Lung (tissue), 12 donors: ENCODE measurements around the gene PYM1. TPM values are rescaled to one million over a fixed set of nuclear protein-coding genes. Genes with fewer than 3 reads are reported as not detected.

ENCODE experiments used
- ATAC-seq: fragments of 200-7000 bp; cut with Tn5 transposase; one replicate; pipeline ENCODE4 v1.9.1; 2020; ENCODE audit warnings: moderate number of reproducible peaks; ENCODE audit not compliant: insufficient read depth, low FRiP score
- DNase-seq, 3 donors: peaks; one replicate each; pipeline ENCODE4 v3.0.0-alpha.2; 2013 to 2017
- H3K27ac ChIP-seq, 2 donors: one replicate each; pipeline ENCODE4 v1.5.1; 2013; ENCODE audit warnings: mild to moderate bottlenecking in 2 of 2, moderate library complexity in 2 of 2, control low read depth in 1 of 2, inconsistent platforms in 1 of 2, low read depth in 1 of 2, low read length in 1 of 2
- H3K27me3 ChIP-seq, 3 donors: one replicate each; pipeline ENCODE4 v1.5.1; 2013; ENCODE audit warnings: low read length in 2 of 3; ENCODE audit not compliant: control insufficient read depth in 3 of 3, insufficient read depth in 3 of 3
- H3K36me3 ChIP-seq, 4 donors: one replicate each; pipeline ENCODE4 v1.5.1; 2013; ENCODE audit warnings: low read length in 4 of 4, mild to moderate bottlenecking in 1 of 4, moderate library complexity in 1 of 4; ENCODE audit not compliant: control insufficient read depth in 4 of 4, insufficient read depth in 4 of 4
- H3K4me1 ChIP-seq, 5 donors: one replicate each; pipeline ENCODE4 v1.5.1; 2013; ENCODE audit warnings: low read length in 5 of 5, mild to moderate bottlenecking in 2 of 5, moderate library complexity in 1 of 5; ENCODE audit not compliant: control insufficient read depth in 5 of 5, insufficient read depth in 5 of 5
- H3K4me3 ChIP-seq: one replicate; pipeline ENCODE4 v1.5.1; 2013; ENCODE audit warnings: mild to moderate bottlenecking, control low read depth, moderate library complexity
- H3K9ac ChIP-seq, 2 donors: one replicate each; pipeline ENCODE4 v1.5.1; 2013; ENCODE audit warnings: low read length in 2 of 2, control low read depth in 1 of 2; ENCODE audit not compliant: insufficient read depth in 1 of 2
- H3K9me3 ChIP-seq, 4 donors: one replicate each; pipeline ENCODE4 v1.5.1; 2013; ENCODE audit warnings: low read length in 3 of 4, mild to moderate bottlenecking in 1 of 4, moderate library complexity in 1 of 4; ENCODE audit not compliant: control insufficient read depth in 4 of 4, insufficient read depth in 3 of 4
- CTCF ChIP-seq: IDR thresholded peaks from 2 replicates; pipeline ENCODE4 v1.5.1; 2012; ENCODE audit warnings: mild to moderate bottlenecking; ENCODE audit errors: control extremely low read depth, extremely low read depth
- WGBS, 2 donors: extraction: QIAGEN DNeasy Blood & Tissue Kit; methylation state at CpG; one replicate each; pipeline ENCODE4 v1.1.7; 2013; 5-methylcytosine and 5-hydroxymethylcytosine counted together
- polyA plus RNA-seq, 2 donors: library from polyadenylated mRNA; stranded (reverse); fragments of 200-250 nt; gene quantifications; one replicate each; pipeline ENCODE4 v1.2.1, GENCODE V29; 2013
- total RNA-seq, 2 donors: library from RNA; depleted of rRNA in 1 of 2; stranded (reverse); fragments of >200 nt in 1 of 2; gene quantifications; one replicate each; pipeline ENCODE4 v1.2.1, GENCODE V29; 2014 to 2021
- donor health status: control.
- donor health status: control.
- donor health status: Bipolar disorder and iron deficiency.
- donor health status: healthy.
- donor health status: DM: yes; HTN: yes; CAD: no.

Gene PYM1
- total and polyA plus RNA-seq, 4 donors, result 32.0 to 44.9 (median 35.0) TPM

DNA sequence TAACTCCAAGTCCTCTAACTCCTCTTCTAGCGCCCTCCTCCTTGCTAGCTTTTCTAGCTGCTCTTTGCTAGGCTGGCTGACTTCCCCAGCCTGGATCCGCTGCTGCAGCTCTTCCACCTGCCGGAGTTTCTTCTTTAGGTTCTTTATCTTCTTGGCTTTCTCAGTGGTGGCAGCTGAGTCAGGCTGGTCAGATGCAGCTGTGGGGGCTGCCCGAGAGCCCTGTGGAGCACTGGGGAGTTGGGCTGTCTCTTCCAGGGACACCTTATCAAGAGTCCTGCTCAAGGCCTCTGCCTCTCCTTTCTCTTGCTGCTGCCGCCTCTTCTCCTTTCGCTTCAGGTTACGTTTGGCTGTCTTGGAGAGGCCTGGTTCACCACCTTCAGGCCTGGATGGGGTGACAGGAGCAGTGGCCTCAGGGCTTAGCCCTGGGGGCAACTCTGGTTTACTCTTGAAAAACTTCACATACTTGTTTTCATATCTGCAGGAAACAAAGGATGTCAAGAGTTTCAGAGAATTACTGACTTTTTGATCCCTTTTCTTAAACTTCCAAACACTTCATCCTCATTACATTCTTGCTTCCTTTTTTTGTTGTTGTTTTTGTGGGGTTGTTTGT is 25.7 kb downstream of the PYM1 start:
- no peaks in the 10 kb centered on the region for H3K4me1 ChIP-seq
- no peak overlapping the region for H3K27ac ChIP-seq
- no peak for TF ChIP-seq CTCF
- H3K4me3 ChIP-seq, result no peak overlapping the region
- H3K9me3 ChIP-seq, result no peaks in the 10 kb centered on the region
- H3K27me3 ChIP-seq, result no peaks in the 10 kb centered on the region
- peaks cover 6 to 21% (median 13%) of the 10 kb centered on the region in 4 donors for H3K36me3 ChIP-seq
- 95 to 97% methylated on average over 7 of the region's 7 CpGs for WGBS, 2 donors
- no peak for ATAC-seq
- H3K9ac ChIP-seq, result no peak overlapping the region
- no peak for DNase-seq

GRCh38 chr12:55899082-55899481 is 28.6 kb downstream of the PYM1 start:
- ATAC-seq (no peak), DNase-seq (no peak)
- H3K4me3 ChIP-seq, result no peak overlapping the region
- no peak overlapping the region for H3K9ac ChIP-seq
- no peaks in the 10 kb centered on the region for H3K9me3 ChIP-seq
- no peaks in the 10 kb centered on the region for H3K4me1 ChIP-seq
- WGBS, 2 donors, result 74 to 88% methylated on average over 2 of the region's 2 CpGs
- H3K27me3 ChIP-seq, result no peaks in the 10 kb centered on the region
- peaks cover 3 to 21% (median 13%) of the 10 kb centered on the region in 4 donors for H3K36me3 ChIP-seq
- no peak for TF ChIP-seq CTCF
- H3K27ac ChIP-seq, result no peak overlapping the region

DNA sequence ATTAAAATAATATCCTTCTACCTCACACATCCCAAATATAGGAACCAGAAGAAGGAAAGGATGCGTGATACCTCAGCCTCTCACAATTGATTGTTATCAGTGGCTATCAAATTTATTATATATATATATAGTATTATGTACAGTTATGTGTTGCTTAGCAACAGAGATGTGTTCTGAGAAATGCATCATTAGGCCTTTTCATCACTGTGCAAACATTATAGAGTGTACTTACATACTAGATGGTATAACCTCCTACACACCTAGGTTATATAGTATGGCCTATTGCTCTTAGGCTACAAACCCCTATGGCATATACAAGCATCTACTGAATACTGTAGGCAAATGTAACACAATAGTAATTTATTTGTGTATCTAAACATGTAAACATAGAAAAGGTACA is 34.0 kb downstream of the PYM1 start:
- ATAC-seq, result no peak
- Histone ChIP-seq H3K9ac (no peak overlapping the region), H3K27ac (no peak overlapping the region), H3K9me3 (peaks cover 0 to 2% (median 0%) of the 10 kb centered on the region in 4 donors), H3K4me1 (no peaks in the 10 kb centered on the region), H3K4me3 (no peak overlapping the region), H3K36me3 (no peaks in the 10 kb centered on the region), H3K27me3 (no peaks in the 10 kb centered on the region)
- 100% methylated on average over 1 of the region's 1 CpG for WGBS, 2 donors
- no peak for TF ChIP-seq CTCF
- no peak for DNase-seq

DNA sequence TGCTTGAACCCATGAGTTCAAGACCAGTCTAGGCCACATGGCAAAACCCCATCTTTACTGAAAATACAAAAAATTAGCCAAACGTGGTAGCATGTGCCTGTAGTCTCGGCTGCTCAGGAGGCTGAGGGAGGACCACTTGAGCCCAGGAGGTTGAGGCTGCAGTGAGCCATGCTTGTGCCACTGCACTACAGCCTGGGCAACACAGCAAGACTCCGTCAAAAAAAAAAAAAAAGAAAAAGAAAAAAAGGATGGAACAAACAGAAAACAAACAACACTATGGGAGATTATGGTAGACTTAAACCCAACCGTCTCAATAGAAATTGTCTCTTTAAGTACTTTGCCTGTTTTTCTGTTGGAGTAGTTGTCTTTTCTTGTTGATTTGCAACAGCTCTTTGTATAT is 36.4 kb downstream of the PYM1 start:
- ATAC-seq, result no peak
- Histone ChIP-seq H3K27me3 (no peaks in the 10 kb centered on the region), H3K36me3 (no peaks in the 10 kb centered on the region), H3K9me3 (peaks cover 0 to 2% (median 0%) of the 10 kb centered on the region in 4 donors), H3K4me1 (no peaks in the 10 kb centered on the region), H3K4me3 (no peak overlapping the region), H3K9ac (no peak overlapping the region), H3K27ac (no peak overlapping the region)
- 95 to 98% methylated on average over 4 of the region's 4 CpGs for WGBS, 2 donors
- no peak for DNase-seq
- TF ChIP-seq CTCF, result no peak
